Neural progenitor cell (in vitro differentiated cells): ENCODE results near the gene CCDC112.

Experiments used
- EZH2 ChIP-seq: fragments of 200-600 bp; sonication (generic); IDR thresholded peaks from 2 replicates; pipeline ENCODE4 v1.6.1; 2017; ENCODE audit warnings: antibody characterized with exemption, mild to moderate bottlenecking, moderate library complexity
- TF ChIP-seq, protein P1 (sequence below): fragments of 200-600 bp; sonication (generic); IDR thresholded peaks from 2 replicates; pipeline ENCODE4 v1.5.1; 2017; ENCODE audit warnings: antibody characterized with exemption, mild to moderate bottlenecking

DNA sequence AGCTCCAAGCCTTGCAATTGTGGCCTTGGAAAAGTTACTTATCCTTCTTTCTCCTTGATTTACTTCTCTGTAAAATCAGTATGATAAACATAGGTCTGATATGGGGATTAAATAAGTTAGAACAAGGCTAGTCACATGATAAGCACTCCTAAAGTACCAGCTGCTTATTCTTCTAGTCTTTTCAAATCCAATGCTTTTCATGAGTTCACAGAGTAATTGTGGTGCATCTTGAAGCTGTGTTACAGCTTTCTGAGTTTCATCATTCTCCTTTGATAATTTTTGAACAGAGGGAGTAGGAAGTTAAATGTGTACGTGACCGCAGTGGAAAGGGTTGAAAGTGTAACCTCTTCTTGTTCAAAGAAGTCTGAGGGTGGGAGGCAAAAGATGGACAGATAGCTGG is 38.8 kb upstream of the CCDC112 start:
- TF ChIP-seq, protein P1, sequence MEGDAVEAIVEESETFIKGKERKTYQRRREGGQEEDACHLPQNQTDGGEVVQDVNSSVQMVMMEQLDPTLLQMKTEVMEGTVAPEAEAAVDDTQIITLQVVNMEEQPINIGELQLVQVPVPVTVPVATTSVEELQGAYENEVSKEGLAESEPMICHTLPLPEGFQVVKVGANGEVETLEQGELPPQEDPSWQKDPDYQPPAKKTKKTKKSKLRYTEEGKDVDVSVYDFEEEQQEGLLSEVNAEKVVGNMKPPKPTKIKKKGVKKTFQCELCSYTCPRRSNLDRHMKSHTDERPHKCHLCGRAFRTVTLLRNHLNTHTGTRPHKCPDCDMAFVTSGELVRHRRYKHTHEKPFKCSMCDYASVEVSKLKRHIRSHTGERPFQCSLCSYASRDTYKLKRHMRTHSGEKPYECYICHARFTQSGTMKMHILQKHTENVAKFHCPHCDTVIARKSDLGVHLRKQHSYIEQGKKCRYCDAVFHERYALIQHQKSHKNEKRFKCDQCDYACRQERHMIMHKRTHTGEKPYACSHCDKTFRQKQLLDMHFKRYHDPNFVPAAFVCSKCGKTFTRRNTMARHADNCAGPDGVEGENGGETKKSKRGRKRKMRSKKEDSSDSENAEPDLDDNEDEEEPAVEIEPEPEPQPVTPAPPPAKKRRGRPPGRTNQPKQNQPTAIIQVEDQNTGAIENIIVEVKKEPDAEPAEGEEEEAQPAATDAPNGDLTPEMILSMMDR = no peak
- TF ChIP-seq EZH2 = no peak
